Activated T-helper 1 cell treated with anti-CD3 and anti-CD28 coated beads, Interleukin-12 subunit alpha, Interleukin-12 subunit beta, Interleukin-2, Interleukin-4 antibody, amounts not matched to agents 30 ng/mL and 10 ng/mL and 1 ng/mL, durations not matched to agents 14 hours and 24 hours and 36 hours (primary cell): Measurements from ENCODE around the gene PDE9A. TPM values are rescaled to one million over a fixed set of nuclear protein-coding genes. Genes with fewer than 3 reads are reported as not detected.
"Not testable (repeated sequence)": the region's sequence is repeated elsewhere in the genome, so short reads cannot be mapped to it uniquely, and the experiment has no call there.

Experiments
- DNase-seq: peaks from one replicate; pipeline ENCODE4 v3.0.0; 2021; ENCODE audit warnings: low spot score
- H3K27ac Mint-ChIP-seq: one replicate; pipeline ENCODE4 v1.8.0; 2021; ENCODE audit warnings: mild to moderate bottlenecking, mixed read lengths
- H3K27me3 Mint-ChIP-seq: one replicate; pipeline ENCODE4 v1.8.0; 2022; ENCODE audit warnings: mild to moderate bottlenecking, moderate library complexity, mixed read lengths; ENCODE audit not compliant: insufficient read depth
- H3K36me3 Mint-ChIP-seq: one replicate; pipeline ENCODE4 v1.8.0; 2021; ENCODE audit warnings: low read depth, mixed read lengths
- H3K4me1 Mint-ChIP-seq: one replicate; pipeline ENCODE4 v1.8.0; 2021; ENCODE audit warnings: low read depth, mixed read lengths
- H3K4me3 Mint-ChIP-seq: one replicate; pipeline ENCODE4 v1.8.0; 2021; ENCODE audit warnings: mild to moderate bottlenecking, moderate library complexity, mixed read lengths
- H3K9me3 Mint-ChIP-seq: one replicate; pipeline ENCODE4 v1.8.0; 2021; ENCODE audit warnings: mixed read lengths
- intact Hi-C: fragments of 100-400 bp; cut with micrococcal nuclease; formaldehyde crosslinking; loops from one replicate; pipeline ENCODE4 v1.15.1; 2024
- total RNA-seq: library from RNA; stranded (reverse); gene quantifications from 2 replicates; pipeline ENCODE4 v1.2.3, GENCODE V29; 2022

The PDE9A gene
- total RNA-seq, 1 donor from 2014 or later: 9.6 TPM

DNA sequence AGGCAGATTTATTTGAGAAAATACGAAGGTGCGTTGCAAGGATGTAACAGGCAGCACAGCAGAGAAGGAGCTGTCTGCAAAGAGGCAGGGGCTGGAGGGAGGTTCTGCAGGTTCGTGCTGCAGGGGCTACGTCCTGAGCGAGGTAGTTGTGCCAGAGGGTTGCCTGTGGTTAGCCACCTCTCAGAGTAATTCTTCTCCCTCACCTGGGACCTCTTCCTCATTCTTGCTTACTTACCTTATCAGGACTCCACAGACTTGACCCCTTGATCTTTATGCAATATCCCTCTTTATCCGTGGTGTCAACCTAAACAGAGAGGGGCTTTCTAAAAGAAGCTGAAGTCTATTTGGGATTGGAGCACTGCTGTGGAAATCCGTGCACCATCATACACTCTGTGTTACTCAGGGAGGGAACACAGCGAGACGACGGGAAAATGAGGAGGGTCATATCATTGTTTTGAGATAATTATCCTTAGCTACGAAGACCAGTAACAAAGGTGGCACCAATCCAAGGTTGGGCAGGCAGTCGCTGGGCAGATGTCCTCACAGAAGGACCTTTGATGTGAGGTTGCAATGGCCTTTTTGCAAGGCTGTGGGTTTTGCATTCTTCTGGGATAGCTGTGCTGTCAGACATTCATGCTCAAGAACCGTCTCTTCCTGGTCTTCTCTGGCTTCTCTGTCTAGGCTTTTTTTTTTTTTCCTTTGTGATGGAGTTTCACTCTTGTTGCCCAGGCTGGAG, 143.1 kb downstream of the PDE9A start:
- H3K36me3 Mint-ChIP-seq: no peaks in the 10 kb centered on the region
- no peak overlapping the region for H3K4me3 Mint-ChIP-seq
- peaks cover 7% of the 10 kb centered on the region for H3K4me1 Mint-ChIP-seq
- no peak for DNase-seq
- no peaks in the 10 kb centered on the region for H3K9me3 Mint-ChIP-seq
- intact Hi-C loops: no loop called here
- peaks cover 16% of the 10 kb centered on the region for H3K27me3 Mint-ChIP-seq
- no peak overlapping the region for H3K27ac Mint-ChIP-seq

GRCh38 chr21:42797522-42797921, 144.1 kb downstream of the PDE9A start:
- no peak overlapping the region for H3K4me3 Mint-ChIP-seq
- no peaks in the 10 kb centered on the region for H3K36me3 Mint-ChIP-seq
- peaks cover 7% of the 10 kb centered on the region for H3K4me1 Mint-ChIP-seq
- intact Hi-C loops: no loop called here
- H3K27me3 Mint-ChIP-seq: peaks cover 11% of the 10 kb centered on the region
- H3K9me3 Mint-ChIP-seq: no peaks in the 10 kb centered on the region
- DNase-seq: no peak
- H3K27ac Mint-ChIP-seq: no peak overlapping the region

DNA sequence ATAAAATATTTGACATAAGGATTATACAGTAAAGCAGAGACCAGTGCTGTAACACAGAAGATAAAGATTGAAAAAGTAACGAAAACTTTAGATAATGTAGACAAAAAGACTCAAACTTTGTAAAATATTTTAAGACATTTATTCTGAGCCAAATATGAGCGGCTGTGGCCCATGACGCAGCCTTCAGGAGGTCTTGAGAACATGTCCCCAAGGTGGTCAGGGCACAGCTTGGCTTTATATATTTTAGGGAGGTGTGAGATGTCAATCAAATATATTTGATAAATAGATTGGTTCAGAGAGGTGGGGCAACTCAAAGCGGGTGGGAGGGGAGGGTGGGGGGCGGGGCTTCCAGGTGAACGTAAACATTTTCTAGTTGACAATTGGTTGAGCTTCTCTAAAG, 144.7 kb downstream of the PDE9A start:
- Mint-ChIP-seq H3K27ac (no peak overlapping the region), H3K4me1 (peaks cover 7% of the 10 kb centered on the region), H3K4me3 (no peak overlapping the region), H3K27me3 (peaks cover 9% of the 10 kb centered on the region), H3K36me3 (no peaks in the 10 kb centered on the region), H3K9me3 (no peaks in the 10 kb centered on the region)
- intact Hi-C loops: no loop called here
- DNase-seq: no peak

GRCh38 chr21:42799516-42799915, 146.1 kb downstream of the PDE9A start:
- intact Hi-C loops: no loop called here
- Mint-ChIP-seq H3K4me1 (peaks cover 7% of the 10 kb centered on the region), H3K9me3 (no peaks in the 10 kb centered on the region), H3K27me3 (peaks cover 7% of the 10 kb centered on the region), H3K27ac (no peak overlapping the region), H3K36me3 (no peaks in the 10 kb centered on the region), H3K4me3 (no peak overlapping the region)
- no peak for DNase-seq

DNA sequence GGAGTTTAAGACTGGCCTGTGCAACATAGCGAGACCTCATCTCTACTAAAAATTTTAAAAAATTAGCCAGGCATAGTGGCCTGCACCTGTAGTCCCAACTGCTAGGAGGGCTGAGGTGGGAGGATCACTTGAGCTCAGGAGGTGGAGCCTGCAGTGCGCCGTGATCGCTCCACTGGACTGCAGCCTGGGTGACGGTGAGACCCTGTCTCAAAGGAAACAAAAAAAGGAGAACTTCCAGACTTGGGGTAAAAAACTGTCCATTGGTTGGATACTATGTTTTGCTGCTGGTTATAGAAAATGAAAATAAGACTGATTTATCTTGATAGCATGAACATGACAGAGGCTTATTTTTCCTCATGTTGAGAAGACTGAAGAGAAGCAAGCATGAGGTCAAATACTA, 146.5 kb downstream of the PDE9A start:
- intact Hi-C loops: loop anchor here (5.0 kb wide), 1 partner anchor 683 kb away; no protein-coding TSS in a partner anchor
- peaks cover 6% of the 10 kb centered on the region for H3K27me3 Mint-ChIP-seq
- H3K27ac Mint-ChIP-seq: no peak overlapping the region
- H3K9me3 Mint-ChIP-seq: no peaks in the 10 kb centered on the region
- H3K36me3 Mint-ChIP-seq: no peaks in the 10 kb centered on the region
- no peak for DNase-seq
- H3K4me1 Mint-ChIP-seq: peaks cover 7% of the 10 kb centered on the region
- no peak overlapping the region for H3K4me3 Mint-ChIP-seq

GRCh38 chr21:42801616-42802015, 148.2 kb downstream of the PDE9A start:
- not testable (repeated sequence) for H3K27ac Mint-ChIP-seq, DNase-seq, H3K4me1 Mint-ChIP-seq, H3K27me3 Mint-ChIP-seq, H3K36me3 Mint-ChIP-seq, H3K9me3 Mint-ChIP-seq, H3K4me3 Mint-ChIP-seq
- intact Hi-C loops: loop anchor here (5.0 kb wide), 1 partner anchor 684 kb away; no protein-coding TSS in a partner anchor

GRCh38 chr21:42806509-42807140, 153.2 kb downstream of the PDE9A start:
- H3K36me3 Mint-ChIP-seq: no peaks in the 10 kb centered on the region
- no peaks in the 10 kb centered on the region for H3K9me3 Mint-ChIP-seq
- H3K4me1 Mint-ChIP-seq: no peaks in the 10 kb centered on the region
- intact Hi-C loops: no loop called here
- H3K27me3 Mint-ChIP-seq: peaks cover 11% of the 10 kb centered on the region
- DNase-seq: no peak
- no peak overlapping the region for H3K27ac Mint-ChIP-seq
- no peak overlapping the region for H3K4me3 Mint-ChIP-seq

DNA sequence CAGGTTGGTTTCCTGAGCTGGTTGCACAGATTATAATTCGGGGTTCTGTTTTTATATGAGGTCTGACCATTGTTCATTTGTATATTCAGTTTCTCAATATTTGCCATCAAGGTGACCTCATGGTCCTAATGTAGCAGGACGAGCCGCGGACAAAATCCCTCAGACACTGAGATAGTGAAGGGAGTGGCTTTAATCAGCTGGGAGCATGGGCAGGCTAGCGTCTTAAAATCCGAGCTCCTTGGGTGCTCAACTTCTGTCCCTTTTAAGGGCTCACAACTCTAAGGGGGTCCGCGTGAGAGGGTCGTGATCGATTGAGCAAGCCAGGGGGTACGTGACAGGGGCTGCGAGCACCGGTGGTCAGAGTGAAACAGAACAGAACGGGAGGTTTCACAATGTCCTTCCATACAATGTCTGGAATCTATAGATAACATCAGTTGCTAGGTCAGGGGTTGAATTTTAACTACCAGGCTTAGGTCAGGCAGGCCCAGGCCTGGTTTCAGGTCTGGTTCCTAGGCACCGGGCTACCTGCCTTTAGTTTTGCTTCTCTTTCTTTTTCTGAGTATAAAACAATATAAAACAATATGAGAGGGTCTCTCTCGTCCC, 154.0 kb downstream of the PDE9A start:
- H3K27ac Mint-ChIP-seq, H3K4me1 Mint-ChIP-seq, H3K4me3 Mint-ChIP-seq, H3K36me3 Mint-ChIP-seq, DNase-seq, intact Hi-C loops, H3K9me3 Mint-ChIP-seq: not testable (repeated sequence)
- peaks cover 12% of the 10 kb centered on the region for H3K27me3 Mint-ChIP-seq

DNA sequence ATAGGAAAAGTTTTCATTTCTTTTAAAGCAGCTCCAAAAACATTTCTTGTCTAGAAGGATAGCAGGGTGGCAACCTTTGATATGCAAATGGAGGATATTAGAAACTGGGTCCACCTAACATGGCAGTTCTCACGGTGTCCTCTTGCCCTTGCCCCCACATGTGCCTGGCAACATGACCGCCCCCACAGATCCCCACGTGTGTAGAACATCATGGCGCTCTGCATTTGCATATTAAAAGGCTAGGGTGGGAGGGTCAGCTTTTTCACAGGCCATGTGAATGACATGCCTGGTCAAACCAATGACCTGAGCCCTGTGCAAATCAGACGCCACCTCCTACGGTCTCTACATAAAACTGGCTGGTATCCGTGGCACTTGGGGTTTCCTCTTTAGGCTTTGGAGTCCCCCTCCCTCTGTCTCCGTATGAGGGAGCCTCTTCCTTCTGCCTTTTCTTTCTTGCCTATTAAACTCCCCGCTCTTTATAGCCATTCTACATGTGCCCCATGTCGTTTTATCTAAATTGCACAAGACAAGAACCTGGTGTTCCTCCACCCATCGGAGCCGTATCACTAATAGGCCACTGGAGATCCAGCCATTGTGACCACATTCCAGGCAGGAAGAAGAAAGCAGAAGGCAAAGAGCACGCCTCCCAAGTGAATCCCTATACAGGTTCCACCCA, 154.7 kb downstream of the PDE9A start:
- intact Hi-C loops: no loop called here
- no peaks in the 10 kb centered on the region for H3K4me1 Mint-ChIP-seq
- DNase-seq: no peak
- H3K36me3 Mint-ChIP-seq: no peaks in the 10 kb centered on the region
- H3K27me3 Mint-ChIP-seq: peaks cover 12% of the 10 kb centered on the region
- H3K9me3 Mint-ChIP-seq: no peaks in the 10 kb centered on the region
- no peak overlapping the region for H3K4me3 Mint-ChIP-seq
- no peak overlapping the region for H3K27ac Mint-ChIP-seq

- no peak for DNase-seq
- Mint-ChIP-seq H3K4me3 (no peak overlapping the region), H3K27me3 (peaks cover 12% of the 10 kb centered on the region), H3K9me3 (peaks cover 2% of the 10 kb centered on the region), H3K4me1 (no peaks in the 10 kb centered on the region), H3K27ac (no peak overlapping the region), H3K36me3 (no peaks in the 10 kb centered on the region)
- intact Hi-C loops: no loop called here
Observed at GRCh38 chr21:42809171-42809570, 155.8 kb downstream of the PDE9A start.

- Mint-ChIP-seq H3K36me3 (no peaks in the 10 kb centered on the region), H3K4me3 (no peak overlapping the region), H3K9me3 (peaks cover 6% of the 10 kb centered on the region), H3K27ac (no peak overlapping the region), H3K4me1 (no peaks in the 10 kb centered on the region), H3K27me3 (peaks cover 12% of the 10 kb centered on the region)
- no peak for DNase-seq
- intact Hi-C loops: no loop called here
Observed at GRCh38 chr21:42809577-42810475, 156.4 kb downstream of the PDE9A start.

DNA sequence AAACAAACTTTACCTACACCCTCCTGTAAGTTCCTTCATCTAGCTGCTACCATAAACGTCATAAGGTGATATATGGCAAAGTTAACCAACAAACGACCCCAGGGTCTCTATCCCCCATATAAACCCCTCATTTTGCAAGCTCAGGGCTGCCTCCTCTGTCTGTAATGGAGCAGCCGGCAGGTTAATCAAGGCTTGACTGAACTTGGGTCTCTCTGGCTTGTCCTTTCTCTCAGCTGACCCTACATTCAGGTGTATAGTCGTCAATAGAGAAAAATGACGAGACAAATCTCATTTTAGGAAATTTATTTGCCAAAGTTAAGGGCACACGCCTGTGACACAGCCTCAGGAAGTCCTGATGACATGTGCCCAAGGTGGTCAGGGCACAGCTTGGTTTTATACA, 158.5 kb downstream of the PDE9A start:
- H3K27ac Mint-ChIP-seq: no peak overlapping the region
- no peak overlapping the region for H3K4me3 Mint-ChIP-seq
- H3K9me3 Mint-ChIP-seq: peaks cover 15% of the 10 kb centered on the region
- peaks cover 12% of the 10 kb centered on the region for H3K27me3 Mint-ChIP-seq
- no peaks in the 10 kb centered on the region for H3K4me1 Mint-ChIP-seq
- no peak for DNase-seq
- H3K36me3 Mint-ChIP-seq: peaks cover 2% of the 10 kb centered on the region
- intact Hi-C loops: no loop called here
